ENCODE measurements around the gene DHODH.

DNA sequence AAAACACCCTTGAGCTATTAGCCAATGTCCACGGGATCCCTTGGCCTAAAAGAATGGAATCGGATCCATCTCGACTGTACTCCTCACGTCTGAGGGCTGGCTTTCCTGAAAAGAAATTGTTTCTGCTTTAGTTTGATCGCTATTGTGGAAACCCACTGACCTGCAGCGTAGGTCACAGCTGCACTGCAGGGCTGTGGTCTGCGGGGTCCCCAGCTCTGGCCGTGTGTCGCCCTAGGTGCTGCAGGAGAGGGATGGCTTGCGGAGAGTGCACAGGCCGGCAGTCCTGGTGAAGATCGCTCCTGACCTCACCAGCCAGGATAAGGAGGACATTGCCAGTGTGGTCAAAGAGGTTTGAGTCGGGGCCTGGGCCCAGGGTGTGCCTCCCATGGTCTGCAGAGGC is 13.6 kb downstream of the DHODH start:
- TF ChIP-seq, protein P1, sequence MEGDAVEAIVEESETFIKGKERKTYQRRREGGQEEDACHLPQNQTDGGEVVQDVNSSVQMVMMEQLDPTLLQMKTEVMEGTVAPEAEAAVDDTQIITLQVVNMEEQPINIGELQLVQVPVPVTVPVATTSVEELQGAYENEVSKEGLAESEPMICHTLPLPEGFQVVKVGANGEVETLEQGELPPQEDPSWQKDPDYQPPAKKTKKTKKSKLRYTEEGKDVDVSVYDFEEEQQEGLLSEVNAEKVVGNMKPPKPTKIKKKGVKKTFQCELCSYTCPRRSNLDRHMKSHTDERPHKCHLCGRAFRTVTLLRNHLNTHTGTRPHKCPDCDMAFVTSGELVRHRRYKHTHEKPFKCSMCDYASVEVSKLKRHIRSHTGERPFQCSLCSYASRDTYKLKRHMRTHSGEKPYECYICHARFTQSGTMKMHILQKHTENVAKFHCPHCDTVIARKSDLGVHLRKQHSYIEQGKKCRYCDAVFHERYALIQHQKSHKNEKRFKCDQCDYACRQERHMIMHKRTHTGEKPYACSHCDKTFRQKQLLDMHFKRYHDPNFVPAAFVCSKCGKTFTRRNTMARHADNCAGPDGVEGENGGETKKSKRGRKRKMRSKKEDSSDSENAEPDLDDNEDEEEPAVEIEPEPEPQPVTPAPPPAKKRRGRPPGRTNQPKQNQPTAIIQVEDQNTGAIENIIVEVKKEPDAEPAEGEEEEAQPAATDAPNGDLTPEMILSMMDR (IDR thresholded peaks at IDR 0.05; ENCODE audit: insufficient read depth, low read length, poor library complexity, severe bottlenecking) = no peak
- no peak for TF ChIP-seq EZH2phosphoT487 (conservative IDR thresholded peaks at IDR 0.05; ENCODE audit: low read length)

Measured in SU-DHL-6 (cell line).